Astrocyte of the spinal cord (primary cell): Measurements from ENCODE around the gene CIAPIN1.
"Not testable (repeated sequence)": the region's sequence is repeated elsewhere in the genome, so short reads cannot be mapped to it uniquely, and the experiment has no call there.

ENCODE experiments used
- DNase-seq: peaks from one replicate; pipeline ENCODE4 v3.0.0; 2011; ENCODE audit warnings: low read depth, low spot score
- H3K4me3 ChIP-seq: 2 replicates; pipeline ENCODE4 v1.5.1; 2011; ENCODE audit warnings: low read depth, mild to moderate bottlenecking, low read length, moderate library complexity
- CTCF ChIP-seq: IDR thresholded peaks from 2 replicates; pipeline ENCODE4 v1.5.1; 2012; ENCODE audit warnings: low read depth, mild to moderate bottlenecking, low read length, inconsistent platforms
- in situ Hi-C: cut with HindIII; loops from 2 replicates; pipeline ENCODE4 v1.10.0; 2017; ENCODE audit warnings: low sequenced_read_pairs

Gene CIAPIN1

GRCh38 chr16:57444711-57445110, 2.5 kb downstream of the CIAPIN1 start:
- H3K4me3 ChIP-seq, result no peak overlapping the region
- no peak for TF ChIP-seq CTCF
- no peak for DNase-seq
- in situ Hi-C loops, result no loop called here

- DNase-seq, in situ Hi-C loops, H3K4me3 ChIP-seq: not testable (repeated sequence)
Observed at GRCh38 chr16:57440551-57440950, 6.6 kb downstream of the CIAPIN1 start.

GRCh38 chr16:57439947-57440346, 7.2 kb downstream of the CIAPIN1 start:
- DNase-seq, H3K4me3 ChIP-seq, in situ Hi-C loops: not testable (repeated sequence)

GRCh38 chr16:57435838-57436237, 11.3 kb downstream of the CIAPIN1 start:
- no peak for DNase-seq

GRCh38 chr16:57434003-57434402, 13.2 kb downstream of the CIAPIN1 start:
- TF ChIP-seq CTCF, result no peak
- H3K4me3 ChIP-seq, result no peak overlapping the region
- DNase-seq, result no peak
- in situ Hi-C loops, result no loop called here

More at GRCh38 chr16:57435838-57436237, 11.3 kb downstream of the CIAPIN1 start:
- in situ Hi-C loops, result no loop called here
- no peak overlapping the region for H3K4me3 ChIP-seq
- no peak for TF ChIP-seq CTCF

- DNase-seq, result no peak
- in situ Hi-C loops, result no loop called here
- TF ChIP-seq CTCF, result no peak
- no peak overlapping the region for H3K4me3 ChIP-seq
Observed at GRCh38 chr16:57432989-57433388, 14.2 kb downstream of the CIAPIN1 start.

GRCh38 chr16:57432505-57432904, 14.7 kb downstream of the CIAPIN1 start:
- TF ChIP-seq CTCF, result no peak
- in situ Hi-C loops, result no loop called here
- H3K4me3 ChIP-seq, result no peak overlapping the region
- DNase-seq, result no peak

- no peak overlapping the region for H3K4me3 ChIP-seq
- no peak for DNase-seq
- TF ChIP-seq CTCF, result no peak
- in situ Hi-C loops, result no loop called here
Observed at GRCh38 chr16:57430955-57431354, 16.2 kb downstream of the CIAPIN1 start.
